Glomerular endothelial cell (primary cell): ENCODE measurements around the gene ZFP1. TPM values are rescaled to one million over a fixed set of nuclear protein-coding genes. Genes with fewer than 3 reads are reported as not detected.

Experiments
- DNase-seq: peaks from one replicate; pipeline ENCODE4 v3.0.0-alpha.2; 2011; ENCODE audit warnings: low read depth, low spot score; ENCODE audit errors: extremely low read depth
- total RNA-seq: library from RNA; depleted of rRNA; stranded (reverse); fragments of >200 nt; gene quantifications from 2 replicates; pipeline ENCODE4 v1.2.3, GENCODE V29; 2015

The ZFP1 gene
- total RNA-seq, 1 donor from 2014 or later, result 8.2 TPM

DNA sequence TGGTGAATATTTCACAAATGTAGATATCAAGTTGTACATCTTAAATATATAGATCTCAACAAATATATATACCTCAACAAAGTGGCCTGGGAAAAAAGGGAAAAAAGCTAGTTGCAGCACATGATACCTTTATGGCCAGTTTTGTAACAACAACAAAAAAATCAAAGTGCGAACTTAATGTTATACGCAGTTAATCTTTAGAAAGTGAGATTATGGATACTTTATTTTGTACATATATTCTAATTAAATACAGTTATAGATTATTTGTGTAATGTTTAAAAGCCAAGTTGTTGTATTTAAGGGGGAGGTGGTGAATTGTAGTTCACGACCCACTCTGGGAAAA, 385 bp upstream of the ZFP1 start:
- no peak for DNase-seq

DNA sequence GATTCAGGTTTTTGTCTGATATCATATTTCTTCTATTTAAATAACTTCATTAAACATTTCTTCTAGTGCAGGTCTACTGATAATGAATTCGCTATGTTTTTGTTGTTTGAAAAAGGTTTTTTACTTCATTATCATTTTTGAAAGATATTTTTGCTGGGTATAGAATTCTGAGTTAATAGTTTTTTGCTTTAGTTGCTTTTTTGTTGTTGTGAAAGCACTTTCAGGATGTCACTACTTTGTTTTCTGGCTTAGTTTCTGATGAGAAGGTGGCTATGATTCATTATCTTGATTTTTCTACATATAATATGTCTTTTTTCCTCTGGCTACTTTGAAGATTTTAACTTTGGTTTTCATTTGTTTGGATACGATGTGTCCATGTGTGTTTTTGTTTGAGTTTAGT, 3.5 kb downstream of the ZFP1 start:
- no peak for DNase-seq

DNA sequence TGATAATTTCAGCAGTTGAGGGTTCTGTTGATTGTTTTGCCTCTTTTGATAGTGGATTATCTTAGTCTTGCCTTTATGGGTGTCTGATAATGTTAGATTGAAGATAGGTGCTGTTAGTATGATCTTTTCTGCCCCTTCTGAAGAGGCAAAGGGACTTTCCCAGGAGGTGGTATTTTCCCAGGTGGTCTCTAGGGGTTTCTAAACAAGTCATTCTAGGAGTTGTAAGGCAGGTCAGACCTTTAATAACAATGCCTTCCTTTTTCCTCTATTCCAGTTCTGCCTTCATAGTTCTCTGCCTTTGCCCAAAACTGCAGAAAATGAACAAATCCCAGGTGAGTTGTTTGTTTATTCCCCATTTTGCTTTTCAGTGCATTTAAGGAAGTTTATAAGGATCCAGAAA, 4.3 kb downstream of the ZFP1 start:
- no peak for DNase-seq

DNA sequence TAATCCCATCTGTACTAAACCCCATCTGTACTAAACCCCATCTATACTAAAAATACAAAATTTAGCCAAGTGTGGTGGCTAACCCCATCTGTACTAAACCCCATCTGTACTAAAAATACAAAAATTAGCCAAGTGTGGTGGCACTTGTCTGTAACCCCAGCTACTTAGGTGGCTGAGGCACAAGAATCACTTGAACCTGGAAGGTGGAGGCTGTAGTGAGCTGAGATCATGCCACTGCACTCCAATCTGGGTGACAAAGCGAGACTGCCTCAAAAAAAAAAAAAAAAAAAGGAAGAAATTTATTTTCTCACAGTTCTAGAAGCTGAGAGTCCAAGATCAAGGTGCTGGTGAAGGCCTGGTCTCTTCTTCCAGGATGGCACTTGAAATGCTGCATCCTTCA, 12.1 kb downstream of the ZFP1 start:
- no peak for DNase-seq

DNA sequence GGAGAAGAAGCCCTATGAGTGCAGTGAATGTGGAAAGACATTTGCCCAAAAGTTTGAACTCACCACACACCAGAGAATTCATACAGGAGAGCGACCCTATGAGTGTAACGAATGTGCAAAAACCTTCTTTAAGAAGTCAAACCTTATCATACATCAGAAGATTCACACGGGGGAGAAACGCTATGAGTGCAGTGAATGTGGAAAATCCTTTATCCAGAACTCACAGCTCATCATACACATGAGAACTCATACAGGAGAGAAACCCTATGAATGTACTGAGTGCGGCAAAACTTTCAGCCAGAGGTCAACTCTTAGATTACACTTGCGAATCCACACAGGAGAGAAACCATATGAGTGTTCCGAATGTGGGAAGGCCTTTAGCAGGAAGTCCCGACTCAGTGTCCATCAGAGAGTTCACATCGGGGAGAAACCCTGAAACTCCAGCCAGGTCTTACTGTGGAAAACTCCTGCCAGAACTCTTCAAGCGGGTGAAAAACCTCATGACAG, 21.6 kb downstream of the ZFP1 start:
- no peak for DNase-seq

DNA sequence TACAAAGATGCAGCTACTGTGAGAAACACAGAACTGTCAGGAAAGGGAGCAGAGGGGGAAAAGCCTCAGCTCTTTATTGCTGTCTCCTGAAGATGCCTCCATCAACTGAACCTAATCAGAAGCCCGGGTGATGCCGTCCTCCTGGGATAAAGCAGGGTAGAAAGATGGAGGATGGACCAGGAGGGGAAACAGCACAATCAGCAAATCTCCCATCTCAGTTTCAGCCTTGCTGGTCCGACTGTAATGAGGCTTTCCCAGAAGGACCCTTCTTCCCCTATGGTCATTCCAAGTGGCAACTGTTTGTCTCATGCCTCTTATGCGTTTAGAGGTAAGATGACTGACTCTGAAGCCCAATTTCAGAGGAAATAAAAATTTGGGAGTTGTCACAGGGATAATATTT, 24.3 kb downstream of the ZFP1 start:
- DNase-seq, result no peak

DNA sequence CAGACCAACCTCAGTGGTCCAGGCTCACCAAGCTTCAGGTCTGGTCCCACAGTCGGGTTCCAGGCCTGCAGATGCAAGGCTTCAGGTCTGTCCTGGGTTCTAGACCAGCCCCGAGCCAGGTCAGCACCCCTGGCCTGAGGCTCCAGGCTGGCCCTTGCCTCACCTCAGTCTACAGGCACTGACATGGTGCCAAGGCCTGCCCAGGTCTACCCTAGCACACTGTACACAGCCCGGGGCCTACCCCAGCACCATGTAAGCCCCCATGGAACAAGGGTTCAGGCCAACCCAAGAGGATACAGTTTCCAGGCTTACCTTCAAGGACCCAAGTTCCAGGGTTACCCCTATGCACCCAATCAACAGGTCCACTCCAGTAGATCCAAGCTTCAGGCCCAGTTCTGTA, 26.8 kb downstream of the ZFP1 start:
- no peak for DNase-seq

- DNase-seq, result no peak
Observed at GRCh38 chr16:75176926-75177325, 28.6 kb downstream of the ZFP1 start.

GRCh38 chr16:75179208-75179607, 30.9 kb downstream of the ZFP1 start:
- DNase-seq, result no peak

- no peak for DNase-seq
Observed at GRCh38 chr16:75181630-75182029, 33.3 kb downstream of the ZFP1 start.

- DNase-seq, result no peak
Observed at GRCh38 chr16:75188832-75189477, 40.6 kb downstream of the ZFP1 start.

DNA sequence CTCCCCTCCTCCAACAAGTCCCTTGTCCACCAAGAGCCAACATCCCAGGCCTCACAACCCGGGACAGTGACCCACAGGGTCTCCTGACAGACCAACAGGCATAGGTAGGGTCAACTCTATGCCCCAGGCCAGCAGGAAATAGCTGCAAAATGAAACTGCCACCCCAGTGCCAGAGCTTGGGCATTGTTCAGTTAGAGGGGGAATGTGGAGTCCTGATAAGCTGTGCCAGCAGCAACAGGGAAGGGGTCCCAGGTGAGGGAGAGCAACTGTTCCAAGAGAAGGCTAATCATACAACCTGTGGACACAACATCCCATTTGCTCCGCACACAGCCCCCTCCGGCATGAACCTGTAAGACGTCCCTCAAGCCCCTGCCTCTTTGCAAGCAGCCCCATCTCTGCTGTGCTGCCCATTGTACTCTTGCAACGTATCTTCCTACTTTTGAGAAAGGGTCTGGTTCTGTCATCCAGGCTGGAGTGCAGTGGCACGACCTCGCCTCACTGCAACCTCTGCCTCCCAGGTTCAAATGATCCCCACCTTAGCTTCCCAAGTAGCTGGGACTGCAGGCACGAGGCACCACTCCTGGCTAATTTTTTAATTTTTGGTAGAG, 41.4 kb downstream of the ZFP1 start:
- no peak for DNase-seq

- DNase-seq, result no peak
Observed at GRCh38 chr16:75192606-75193264, 44.4 kb downstream of the ZFP1 start.

DNA sequence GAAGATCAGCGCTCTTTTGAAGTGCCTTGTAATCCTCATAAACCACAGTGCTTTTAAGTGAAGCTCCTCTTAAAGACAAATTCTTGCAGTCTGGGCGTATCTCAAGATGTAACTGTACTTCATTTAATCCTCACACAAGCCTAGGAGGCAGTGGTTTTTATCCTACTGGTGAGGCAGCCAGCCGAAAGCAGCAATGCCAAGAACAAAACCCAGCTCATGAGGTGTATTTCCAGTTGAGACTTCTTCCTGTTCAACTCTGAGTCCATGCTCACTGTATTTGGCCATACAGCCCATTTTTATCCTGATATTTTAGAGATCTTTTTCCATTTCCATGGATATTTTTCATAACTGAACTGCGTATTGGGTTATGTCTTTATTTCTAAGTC, 44.9 kb downstream of the ZFP1 start:
- DNase-seq, result no peak

DNA sequence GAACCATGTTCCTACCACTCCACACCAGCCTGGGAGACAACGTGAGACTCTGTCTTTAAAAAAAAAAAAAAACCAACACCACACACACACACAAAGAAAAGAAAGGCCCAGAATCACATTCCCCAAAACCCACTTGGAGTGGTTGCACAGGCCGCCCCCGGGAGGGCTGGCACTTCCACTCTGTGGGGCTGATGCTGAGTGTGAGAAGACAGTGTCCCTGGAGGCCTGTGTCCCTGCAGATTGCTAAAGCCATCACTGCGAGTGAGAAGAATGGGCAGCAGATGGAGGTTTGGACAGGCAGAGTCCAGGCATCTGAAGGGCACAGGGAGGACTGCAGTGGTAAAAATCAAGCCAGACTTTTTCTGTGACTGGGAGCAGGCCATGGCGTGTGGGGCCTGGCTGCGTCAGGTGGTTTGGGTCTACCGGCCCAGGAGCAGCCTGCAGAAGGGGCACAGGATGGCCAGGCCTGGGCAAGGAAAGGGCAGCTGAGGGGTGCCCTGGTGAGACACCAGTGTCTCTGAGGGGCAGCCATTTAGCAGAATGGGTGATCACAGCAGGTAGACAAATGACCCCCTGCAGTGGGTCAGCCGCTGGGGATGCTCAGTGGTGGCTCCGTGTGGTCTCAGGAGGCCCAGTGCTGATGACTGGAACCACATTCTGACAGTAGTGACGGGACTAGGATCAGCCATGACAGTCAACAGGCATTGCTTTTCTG, 45.6 kb downstream of the ZFP1 start:
- DNase-seq, result no peak

DNA sequence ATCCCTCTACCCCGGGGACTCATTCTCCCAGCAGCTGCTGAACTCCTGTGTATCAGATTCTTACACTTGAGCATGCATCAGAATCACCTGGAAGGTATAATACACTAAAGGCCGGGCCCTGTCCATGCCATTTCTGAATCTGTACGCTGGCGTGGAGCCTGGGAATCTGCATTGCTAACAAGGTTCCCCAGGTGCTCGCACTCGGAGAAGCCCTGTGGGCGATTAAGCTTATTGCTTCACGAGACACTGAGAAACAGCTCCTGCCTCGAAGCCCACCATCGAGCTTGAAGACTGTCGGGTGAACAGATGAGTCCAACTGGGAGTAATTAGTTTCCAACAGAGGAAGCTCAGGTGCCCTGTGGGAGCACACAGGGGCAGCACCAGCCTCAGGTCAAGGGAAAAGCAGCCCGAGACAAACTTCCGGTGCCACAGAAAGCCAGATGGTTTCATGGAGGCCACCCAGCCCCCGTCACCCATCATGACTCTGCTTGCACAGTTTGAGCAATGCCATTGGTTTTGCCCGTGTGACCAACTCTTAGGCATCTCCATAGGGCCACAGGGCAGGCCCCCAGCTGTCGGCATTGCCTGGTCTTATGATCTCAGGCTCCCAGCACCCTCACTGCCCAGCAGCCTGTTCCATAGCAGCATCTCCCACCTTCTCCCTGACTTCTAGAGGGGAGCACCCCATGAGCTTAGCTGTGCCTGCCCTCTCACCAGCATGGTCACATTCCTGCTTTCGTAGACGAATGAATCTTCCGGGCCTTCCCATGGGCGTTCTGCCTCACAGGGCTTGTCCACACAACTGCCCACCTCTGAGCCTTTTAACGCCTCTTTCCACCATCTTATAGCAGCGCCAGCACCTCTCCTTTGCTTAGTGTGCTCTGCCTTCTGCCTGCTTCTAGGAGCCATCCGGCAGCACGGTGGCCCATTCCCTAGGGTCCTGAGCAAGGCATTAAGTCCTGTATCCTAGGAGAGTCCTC, 47.8 kb downstream of the ZFP1 start:
- DNase-seq, result no peak

DNA sequence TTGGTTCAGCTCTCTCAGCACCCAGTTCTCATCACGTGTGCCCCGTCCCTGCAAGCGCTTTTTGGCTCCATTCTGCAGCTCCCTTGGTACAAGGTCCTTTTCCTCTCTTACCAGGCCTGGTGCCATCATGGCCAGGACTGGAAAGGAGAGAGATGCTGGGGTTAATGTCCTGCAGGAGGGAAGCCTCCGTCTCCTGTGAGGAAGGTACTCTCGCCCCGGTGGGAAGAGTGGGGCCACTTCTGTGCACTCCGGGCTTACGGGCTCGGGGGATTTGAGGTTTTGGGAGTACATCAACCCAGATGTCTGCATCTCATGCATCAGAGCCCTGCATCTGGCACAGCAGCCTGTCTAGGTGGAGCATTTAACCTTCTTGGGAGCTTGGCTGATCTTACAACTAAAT, 48.5 kb downstream of the ZFP1 start:
- DNase-seq, result no peak

GRCh38 chr16:75197522-75198134, 49.3 kb downstream of the ZFP1 start:
- DNase-seq, result no peak

DNA sequence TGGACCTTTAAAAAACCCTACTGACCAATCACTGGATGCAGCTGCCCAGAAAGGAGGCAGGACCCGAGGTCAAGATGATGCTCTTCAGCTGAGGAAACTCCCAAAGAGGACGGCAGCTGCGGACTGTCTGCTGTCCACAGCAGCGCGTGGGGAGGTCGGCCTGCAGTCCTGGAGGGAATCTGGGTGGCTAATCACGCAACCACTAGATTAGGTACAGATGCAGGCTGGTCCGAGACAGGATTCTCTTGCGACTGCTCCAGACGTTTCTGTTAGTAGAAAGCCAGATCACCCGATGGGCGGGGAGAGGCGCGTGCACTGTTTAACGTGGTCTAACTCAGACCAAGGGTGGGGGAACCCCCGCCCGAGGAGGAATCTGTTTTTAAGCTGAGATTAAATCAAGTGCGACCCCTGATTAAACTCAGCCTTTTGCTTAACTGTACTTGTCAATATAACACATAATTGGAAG, 49.8 kb downstream of the ZFP1 start:
- DNase-seq, result no peak

GRCh38 chr16:75202069-75202590, 53.8 kb downstream of the ZFP1 start:
- no peak for DNase-seq
